H9 (cell line): ENCODE data around the gene ANGPTL1. TPM values are rescaled to one million over a fixed set of nuclear protein-coding genes. Genes with fewer than 3 reads are reported as not detected.

Experiments
- DNase-seq: peaks from one replicate; pipeline ENCODE4 v3.0.0-alpha.2; 2017
- H2AFZ ChIP-seq: one replicate; pipeline ENCODE4 v1.6.1; 2013; ENCODE audit warnings: mild to moderate bottlenecking, low read length, control low read depth, moderate library complexity
- H2AK5ac ChIP-seq: 2 replicates; pipeline ENCODE4 v1.6.1; 2013; ENCODE audit warnings: low read length, control low read depth, mixed read lengths; ENCODE audit not compliant: insufficient read length
- H2BK120ac ChIP-seq: one replicate; pipeline ENCODE4 v1.6.1; 2013; ENCODE audit warnings: low read depth, mild to moderate bottlenecking, low read length, control low read depth, inconsistent platforms; ENCODE audit not compliant: poor library complexity, severe bottlenecking
- H2BK12ac ChIP-seq: 2 replicates; pipeline ENCODE4 v1.6.1; 2013; ENCODE audit warnings: low read length, control low read depth, mixed read lengths, low read depth; ENCODE audit not compliant: insufficient read length
- H2BK15ac ChIP-seq: 2 replicates; pipeline ENCODE4 v1.6.1; 2013; ENCODE audit warnings: low read depth, low read length, control low read depth
- H2BK20ac ChIP-seq: one replicate; pipeline ENCODE4 v1.6.1; 2013; ENCODE audit warnings: low read depth, mild to moderate bottlenecking, low read length, control low read depth, inconsistent platforms; ENCODE audit not compliant: poor library complexity, severe bottlenecking
- H2BK5ac ChIP-seq: 2 replicates; pipeline ENCODE4 v1.6.1; 2013; ENCODE audit warnings: low read length, control low read depth, mixed read lengths; ENCODE audit not compliant: insufficient read length
- H3K14ac ChIP-seq: 2 replicates; pipeline ENCODE4 v1.6.1; 2013; ENCODE audit warnings: low read length, control low read depth; ENCODE audit not compliant: insufficient read depth
- H3K18ac ChIP-seq: 2 replicates; pipeline ENCODE4 v1.6.1; 2013; ENCODE audit warnings: low read depth, mild to moderate bottlenecking, mixed read lengths, low read length, control low read depth; ENCODE audit not compliant: insufficient read length
- H3K23ac ChIP-seq: 2 replicates; pipeline ENCODE4 v1.6.1; 2013; ENCODE audit warnings: low read length, control low read depth, mixed read lengths, low read depth; ENCODE audit not compliant: insufficient read length
- H3K23me2 ChIP-seq: 2 replicates; pipeline ENCODE4 v1.6.1; 2013; ENCODE audit warnings: low read depth, mild to moderate bottlenecking, mixed read lengths, low read length, control low read depth; ENCODE audit not compliant: insufficient read length, poor library complexity, severe bottlenecking
- H3K27ac ChIP-seq: 2 replicates; pipeline ENCODE4 v1.5.1; 2013; ENCODE audit warnings: low read length, control low read depth, mixed read lengths, low read depth; ENCODE audit not compliant: insufficient read length
- H3K27me3 ChIP-seq: 2 replicates; pipeline ENCODE4 v1.6.1; 2013; ENCODE audit warnings: low read length, control low read depth, inconsistent platforms; ENCODE audit not compliant: insufficient read depth
- H3K4ac ChIP-seq: 2 replicates; pipeline ENCODE4 v1.6.1; 2013; ENCODE audit warnings: low read depth, mild to moderate bottlenecking, control low read depth, inconsistent platforms, low read length, moderate library complexity
- H3K4me1 ChIP-seq: 2 replicates; pipeline ENCODE4 v1.6.1; 2013; ENCODE audit warnings: low read length, control low read depth, inconsistent platforms; ENCODE audit not compliant: insufficient read depth
- H3K4me2 ChIP-seq: 2 replicates; pipeline ENCODE4 v1.6.1; 2013; ENCODE audit warnings: low read length, control low read depth, mixed read lengths; ENCODE audit not compliant: insufficient read length, insufficient read depth
- H3K56ac ChIP-seq: 2 replicates; pipeline ENCODE4 v1.6.1; 2013; ENCODE audit warnings: low read depth, mild to moderate bottlenecking, mixed read lengths, low read length, control low read depth; ENCODE audit not compliant: insufficient read length
- H3K79me1 ChIP-seq: 2 replicates; pipeline ENCODE4 v1.6.1; 2013; ENCODE audit warnings: low read depth, mild to moderate bottlenecking, moderate library complexity, low read length, control low read depth, inconsistent platforms; ENCODE audit not compliant: insufficient read depth, poor library complexity, severe bottlenecking
- H3K79me2 ChIP-seq: 2 replicates; pipeline ENCODE4 v1.6.1; 2013; ENCODE audit warnings: low read length, control low read depth, inconsistent platforms; ENCODE audit not compliant: insufficient read depth
- H3K9ac ChIP-seq: 2 replicates; pipeline ENCODE4 v1.6.1; 2013; ENCODE audit warnings: low read length, control low read depth, mixed read lengths; ENCODE audit not compliant: insufficient read length; ENCODE audit errors: extremely low read depth
- H3K9me3 ChIP-seq: one replicate; pipeline ENCODE4 v1.6.1; 2013; ENCODE audit warnings: low read depth, low read length, inconsistent platforms; ENCODE audit not compliant: control insufficient read depth
- H3T11ph ChIP-seq: one replicate; pipeline ENCODE4 v1.6.1; 2013; ENCODE audit warnings: mild to moderate bottlenecking, low read length, control low read depth, inconsistent platforms
- H4K20me1 ChIP-seq: one replicate; pipeline ENCODE4 v1.6.1; 2013; ENCODE audit not compliant: control insufficient read depth, insufficient read length, insufficient read depth
- H4K5ac ChIP-seq: 2 replicates; pipeline ENCODE4 v1.6.1; 2013; ENCODE audit warnings: low read depth, mild to moderate bottlenecking, mixed read lengths, low read length, control low read depth; ENCODE audit not compliant: insufficient read length
- H4K8ac ChIP-seq: replicated peaks from 2 replicates; pipeline ENCODE4 v1.6.1; 2013; ENCODE audit warnings: low read length, control low read depth, mixed read lengths, low read depth; ENCODE audit not compliant: insufficient read length
- H4K91ac ChIP-seq: 2 replicates; pipeline ENCODE4 v1.6.1; 2013; ENCODE audit warnings: low read depth, mild to moderate bottlenecking, moderate library complexity, mixed read lengths, low read length, control low read depth; ENCODE audit not compliant: insufficient read length
- H3K27ac Mint-ChIP-seq, 3 experiments: 2 replicates in 2 of 3; 3 replicates in 1 of 3; pipeline ENCODE4 v1.8.0; 2020 to 2021; ENCODE audit warnings: mixed read lengths in 3 of 3, mild to moderate bottlenecking in 1 of 3, moderate library complexity in 1 of 3
- H3K27me3 Mint-ChIP-seq: 2 replicates; pipeline ENCODE4 v1.8.0; 2021; ENCODE audit warnings: low read depth, mild to moderate bottlenecking, moderate library complexity, mixed read lengths
- H3K36me3 Mint-ChIP-seq, 3 experiments: 2 replicates in 2 of 3; 3 replicates in 1 of 3; pipeline ENCODE4 v1.8.0; 2020 to 2021; ENCODE audit warnings: low read depth in 3 of 3, mixed read lengths in 3 of 3; ENCODE audit not compliant: insufficient read depth in 1 of 3
- H3K4me1 Mint-ChIP-seq, 2 experiments: 2 replicates each; pipeline ENCODE4 v1.8.0; 2020; ENCODE audit warnings: mixed read lengths in 2 of 2
- H3K4me3 Mint-ChIP-seq, 2 experiments: 2 replicates in 1 of 2; 3 replicates in 1 of 2; pipeline ENCODE4 v1.8.0; 2020 to 2021; ENCODE audit warnings: mild to moderate bottlenecking in 2 of 2, mixed read lengths in 2 of 2, moderate library complexity in 1 of 2
- H3K9me3 Mint-ChIP-seq, 2 experiments: 2 replicates in 1 of 2; 3 replicates in 1 of 2; pipeline ENCODE4 v1.8.0; 2020; ENCODE audit warnings: mild to moderate bottlenecking in 2 of 2, mixed read lengths in 2 of 2, moderate library complexity in 1 of 2
- CTCF ChIP-seq: fragments of 200-600 bp; sonication (generic); conservative IDR thresholded peaks from 3 replicates; pipeline ENCODE4 v1.8.0; 2021; ENCODE audit warnings: antibody characterized with exemption, mild to moderate bottlenecking
- WGBS: extraction: QIAGEN DNeasy Blood & Tissue Kit; methylation state at CpG from one replicate; pipeline ENCODE4 v1.1.7; 2013; ENCODE audit warnings: missing lambda C conversion rate, low lambda C conversion rate, mixed read lengths; ENCODE audit not compliant: insufficient read length; ENCODE audit errors: extremely low coverage; 5-methylcytosine and 5-hydroxymethylcytosine counted together
- total RNA-seq: library from RNA; stranded (reverse); gene quantifications from 2 replicates; pipeline ENCODE4 v1.2.1, GENCODE V29; 2021

ANGPTL1 gene
- total RNA-seq, 1 experiment from 2014 or later = not detected

GRCh38 chr1:178918308-178918707 lies 47.4 kb upstream of the ANGPTL1 start:
- no peak overlapping the region for H3K27ac Mint-ChIP-seq
- H3K27me3 Mint-ChIP-seq = no peaks in the 10 kb centered on the region
- Histone ChIP-seq H4K8ac (no peak overlapping the region), H4K91ac (no peak overlapping the region), H3K56ac (no peak overlapping the region), H2AK5ac (no peak overlapping the region), H3K4ac (no peak overlapping the region), H2BK120ac (no peak overlapping the region), H3K23ac (no peak overlapping the region), H2BK20ac (no peak overlapping the region), H3K4me1 (no peaks in the 10 kb centered on the region), H3K18ac (no peak overlapping the region), H3K14ac (no peak overlapping the region), H3K27me3 (no peaks in the 10 kb centered on the region), H3T11ph (no peak overlapping the region), H3K79me2 (no peaks in the 10 kb centered on the region), H4K20me1 (no peaks in the 10 kb centered on the region), H2BK15ac (no peak overlapping the region), H3K4me2 (no peak overlapping the region), H3K79me1 (no peaks in the 10 kb centered on the region), H3K27ac (no peak overlapping the region), H2BK12ac (no peak overlapping the region), H3K9ac (no peak overlapping the region), H3K9me3 (no peaks in the 10 kb centered on the region), H3K23me2 (no peaks in the 10 kb centered on the region), H2BK5ac (no peak overlapping the region), H4K5ac (no peak overlapping the region), H2AFZ (no peak overlapping the region)
- no peak for TF ChIP-seq CTCF
- peaks cover 0 to 5% of the 10 kb centered on the region in 2 experiments; a peak in 1 of 4 replicates for H3K4me1 Mint-ChIP-seq
- H3K4me3 Mint-ChIP-seq = no peak overlapping the region
- no peaks in the 10 kb centered on the region for H3K9me3 Mint-ChIP-seq
- H3K36me3 Mint-ChIP-seq = peaks cover 0 to 22% (median 15%) of the 10 kb centered on the region in 3 experiments; a peak in 5 of 7 replicates
- DNase-seq = no peak
- no CpG with 5 or more reads among the region's 6 CpGs for WGBS
